ENCODE measurements around the gene PPIL3.

DNA sequence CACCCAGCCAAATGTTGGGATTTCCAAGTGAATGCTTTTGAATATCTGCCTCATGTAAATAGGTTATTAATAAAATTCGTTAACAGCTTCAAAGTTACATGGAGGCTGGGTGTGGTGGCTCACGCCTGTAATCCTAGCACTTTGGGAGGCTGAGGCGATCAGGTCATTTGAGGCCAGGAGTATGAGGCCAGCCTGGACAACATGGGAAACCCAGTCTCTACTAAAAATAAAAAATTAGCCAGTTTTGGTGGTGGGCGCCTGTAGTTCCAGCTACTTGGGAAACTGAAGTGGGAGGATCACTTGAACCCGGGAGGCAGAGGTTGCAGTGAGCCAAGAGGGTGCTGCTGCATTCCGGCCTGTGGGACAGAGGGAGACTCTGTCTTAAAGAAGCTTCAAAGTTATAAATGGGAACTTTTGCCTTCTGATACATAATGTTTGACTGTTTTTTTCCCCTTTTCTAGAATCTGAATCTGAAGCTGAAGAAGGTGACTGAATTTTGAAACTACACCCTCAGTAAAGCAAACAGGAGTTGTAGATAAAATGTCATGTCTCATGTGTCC lies 67.1 kb downstream of the PPIL3 start:
- TF ChIP-seq, protein P1, sequence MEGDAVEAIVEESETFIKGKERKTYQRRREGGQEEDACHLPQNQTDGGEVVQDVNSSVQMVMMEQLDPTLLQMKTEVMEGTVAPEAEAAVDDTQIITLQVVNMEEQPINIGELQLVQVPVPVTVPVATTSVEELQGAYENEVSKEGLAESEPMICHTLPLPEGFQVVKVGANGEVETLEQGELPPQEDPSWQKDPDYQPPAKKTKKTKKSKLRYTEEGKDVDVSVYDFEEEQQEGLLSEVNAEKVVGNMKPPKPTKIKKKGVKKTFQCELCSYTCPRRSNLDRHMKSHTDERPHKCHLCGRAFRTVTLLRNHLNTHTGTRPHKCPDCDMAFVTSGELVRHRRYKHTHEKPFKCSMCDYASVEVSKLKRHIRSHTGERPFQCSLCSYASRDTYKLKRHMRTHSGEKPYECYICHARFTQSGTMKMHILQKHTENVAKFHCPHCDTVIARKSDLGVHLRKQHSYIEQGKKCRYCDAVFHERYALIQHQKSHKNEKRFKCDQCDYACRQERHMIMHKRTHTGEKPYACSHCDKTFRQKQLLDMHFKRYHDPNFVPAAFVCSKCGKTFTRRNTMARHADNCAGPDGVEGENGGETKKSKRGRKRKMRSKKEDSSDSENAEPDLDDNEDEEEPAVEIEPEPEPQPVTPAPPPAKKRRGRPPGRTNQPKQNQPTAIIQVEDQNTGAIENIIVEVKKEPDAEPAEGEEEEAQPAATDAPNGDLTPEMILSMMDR (conservative IDR thresholded peaks at IDR 0.05; ENCODE audit: low read depth in 2 of 2), result no peak
- no peak for TF ChIP-seq POLR2AphosphoS5 (IDR thresholded peaks at IDR 0.05; ENCODE audit: low read depth)
- TF ChIP-seq, protein P2, sequence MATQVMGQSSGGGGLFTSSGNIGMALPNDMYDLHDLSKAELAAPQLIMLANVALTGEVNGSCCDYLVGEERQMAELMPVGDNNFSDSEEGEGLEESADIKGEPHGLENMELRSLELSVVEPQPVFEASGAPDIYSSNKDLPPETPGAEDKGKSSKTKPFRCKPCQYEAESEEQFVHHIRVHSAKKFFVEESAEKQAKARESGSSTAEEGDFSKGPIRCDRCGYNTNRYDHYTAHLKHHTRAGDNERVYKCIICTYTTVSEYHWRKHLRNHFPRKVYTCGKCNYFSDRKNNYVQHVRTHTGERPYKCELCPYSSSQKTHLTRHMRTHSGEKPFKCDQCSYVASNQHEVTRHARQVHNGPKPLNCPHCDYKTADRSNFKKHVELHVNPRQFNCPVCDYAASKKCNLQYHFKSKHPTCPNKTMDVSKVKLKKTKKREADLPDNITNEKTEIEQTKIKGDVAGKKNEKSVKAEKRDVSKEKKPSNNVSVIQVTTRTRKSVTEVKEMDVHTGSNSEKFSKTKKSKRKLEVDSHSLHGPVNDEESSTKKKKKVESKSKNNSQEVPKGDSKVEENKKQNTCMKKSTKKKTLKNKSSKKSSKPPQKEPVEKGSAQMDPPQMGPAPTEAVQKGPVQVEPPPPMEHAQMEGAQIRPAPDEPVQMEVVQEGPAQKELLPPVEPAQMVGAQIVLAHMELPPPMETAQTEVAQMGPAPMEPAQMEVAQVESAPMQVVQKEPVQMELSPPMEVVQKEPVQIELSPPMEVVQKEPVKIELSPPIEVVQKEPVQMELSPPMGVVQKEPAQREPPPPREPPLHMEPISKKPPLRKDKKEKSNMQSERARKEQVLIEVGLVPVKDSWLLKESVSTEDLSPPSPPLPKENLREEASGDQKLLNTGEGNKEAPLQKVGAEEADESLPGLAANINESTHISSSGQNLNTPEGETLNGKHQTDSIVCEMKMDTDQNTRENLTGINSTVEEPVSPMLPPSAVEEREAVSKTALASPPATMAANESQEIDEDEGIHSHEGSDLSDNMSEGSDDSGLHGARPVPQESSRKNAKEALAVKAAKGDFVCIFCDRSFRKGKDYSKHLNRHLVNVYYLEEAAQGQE (IDR thresholded peaks at IDR 0.05; ENCODE audit: unreplicated experiment), result no peak
- no peak for TF ChIP-seq EZH2phosphoT487 (IDR thresholded peaks at IDR 0.05; ENCODE audit: unreplicated experiment)
- TF ChIP-seq EZH2 (IDR thresholded peaks at IDR 0.05; ENCODE audit: low read depth, unreplicated experiment), result no peak
- TF ChIP-seq, protein P3, sequence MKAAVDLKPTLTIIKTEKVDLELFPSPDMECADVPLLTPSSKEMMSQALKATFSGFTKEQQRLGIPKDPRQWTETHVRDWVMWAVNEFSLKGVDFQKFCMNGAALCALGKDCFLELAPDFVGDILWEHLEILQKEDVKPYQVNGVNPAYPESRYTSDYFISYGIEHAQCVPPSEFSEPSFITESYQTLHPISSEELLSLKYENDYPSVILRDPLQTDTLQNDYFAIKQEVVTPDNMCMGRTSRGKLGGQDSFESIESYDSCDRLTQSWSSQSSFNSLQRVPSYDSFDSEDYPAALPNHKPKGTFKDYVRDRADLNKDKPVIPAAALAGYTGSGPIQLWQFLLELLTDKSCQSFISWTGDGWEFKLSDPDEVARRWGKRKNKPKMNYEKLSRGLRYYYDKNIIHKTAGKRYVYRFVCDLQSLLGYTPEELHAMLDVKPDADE (IDR thresholded peaks at IDR 0.05), result no peak
- no peak for TF ChIP-seq NANOG (IDR thresholded peaks at IDR 0.05; ENCODE audit: borderline replicate concordance)
- TF ChIP-seq CREB1 (CRISPR knock-in tag; IDR thresholded peaks at IDR 0.05; ENCODE audit: low read depth), result no peak
- no peak for TF ChIP-seq ZNF331 (CRISPR knock-in tag; IDR thresholded peaks at IDR 0.05; ENCODE audit: low read depth)
- no peak for TF ChIP-seq STAT1 (IDR thresholded peaks at IDR 0.05; ENCODE audit: unreplicated experiment)
- no peak for TF ChIP-seq JUNB (IDR thresholded peaks at IDR 0.05; ENCODE audit: unreplicated experiment)
